ENCODE results near the gene SPACA9.

- TF ChIP-seq, protein P1, sequence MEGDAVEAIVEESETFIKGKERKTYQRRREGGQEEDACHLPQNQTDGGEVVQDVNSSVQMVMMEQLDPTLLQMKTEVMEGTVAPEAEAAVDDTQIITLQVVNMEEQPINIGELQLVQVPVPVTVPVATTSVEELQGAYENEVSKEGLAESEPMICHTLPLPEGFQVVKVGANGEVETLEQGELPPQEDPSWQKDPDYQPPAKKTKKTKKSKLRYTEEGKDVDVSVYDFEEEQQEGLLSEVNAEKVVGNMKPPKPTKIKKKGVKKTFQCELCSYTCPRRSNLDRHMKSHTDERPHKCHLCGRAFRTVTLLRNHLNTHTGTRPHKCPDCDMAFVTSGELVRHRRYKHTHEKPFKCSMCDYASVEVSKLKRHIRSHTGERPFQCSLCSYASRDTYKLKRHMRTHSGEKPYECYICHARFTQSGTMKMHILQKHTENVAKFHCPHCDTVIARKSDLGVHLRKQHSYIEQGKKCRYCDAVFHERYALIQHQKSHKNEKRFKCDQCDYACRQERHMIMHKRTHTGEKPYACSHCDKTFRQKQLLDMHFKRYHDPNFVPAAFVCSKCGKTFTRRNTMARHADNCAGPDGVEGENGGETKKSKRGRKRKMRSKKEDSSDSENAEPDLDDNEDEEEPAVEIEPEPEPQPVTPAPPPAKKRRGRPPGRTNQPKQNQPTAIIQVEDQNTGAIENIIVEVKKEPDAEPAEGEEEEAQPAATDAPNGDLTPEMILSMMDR (conservative IDR thresholded peaks at IDR 0.05; ENCODE audit: low read depth, low read length) = no peak
- no peak for TF ChIP-seq EZH2 (IDR thresholded peaks at IDR 0.05; ENCODE audit: borderline replicate concordance, low read depth, low read length, poor library complexity, severe bottlenecking)
Measured at GRCh38 chr9:132894862-132895835, 16.5 kb downstream of the SPACA9 start.

All from A673 (cell line).